Keratinocyte (primary cell): ENCODE data around the gene GBX2. TPM values are rescaled to one million over a fixed set of nuclear protein-coding genes. Genes with fewer than 3 reads are reported as not detected.

Experiments
- DNase-seq: peaks from one replicate; pipeline ENCODE4 v3.0.0-alpha.2; 2011; ENCODE audit warnings: low read depth, missing footprints, low spot score
- FAIRE-seq: peaks from 2 replicates; lab custom pipeline; 2011; peaks lifted over from hg19 to GRCh38; lab: Jason Lieb, UNC
- H2AFZ ChIP-seq: 2 replicates; pipeline ENCODE4 v1.6.0; 2012; ENCODE audit warnings: low read length, control low read depth, inconsistent platforms; ENCODE audit not compliant: control insufficient read depth
- H3K27ac ChIP-seq: 2 replicates; pipeline ENCODE4 v1.5.1; 2011; ENCODE audit warnings: low read length; ENCODE audit not compliant: control insufficient read depth, insufficient read depth
- H3K27me3 ChIP-seq: 3 replicates; pipeline ENCODE4 v1.6.0; 2011; ENCODE audit warnings: low read length; ENCODE audit not compliant: control insufficient read depth, insufficient read depth; ENCODE audit errors: extremely low read depth
- H3K36me3 ChIP-seq, 2 experiments: 2 replicates in 1 of 2; 3 replicates in 1 of 2; pipeline ENCODE4 v1.5.1; 2011; ENCODE audit warnings: low read length in 2 of 2, mild to moderate bottlenecking in 1 of 2; ENCODE audit not compliant: control insufficient read depth in 2 of 2, insufficient read depth in 2 of 2; ENCODE audit errors: extremely low read depth in 1 of 2
- H3K4me1 ChIP-seq: 3 replicates; pipeline ENCODE4 v1.5.1; 2011; ENCODE audit warnings: low read length; ENCODE audit not compliant: control insufficient read depth, insufficient read depth; ENCODE audit errors: extremely low read depth
- H3K4me2 ChIP-seq: 3 replicates; pipeline ENCODE4 v1.6.0; 2011; ENCODE audit warnings: low read depth, low read length; ENCODE audit not compliant: control insufficient read depth, insufficient read depth; ENCODE audit errors: extremely low read depth
- H3K4me3 ChIP-seq, 3 experiments: fragments of 200-600 bp in 1 of 3; sonication (generic) in 1 of 3; 2 replicates in 2 of 3; 3 replicates in 1 of 3; pipeline ENCODE4 v1.5.1; 2011 to 2016; ENCODE audit warnings: low read length in 3 of 3, mild to moderate bottlenecking in 3 of 3, control low read depth in 2 of 3, inconsistent platforms in 1 of 3, low read depth in 1 of 3, mixed read lengths in 1 of 3, mixed run types in 1 of 3, moderate library complexity in 1 of 3; ENCODE audit not compliant: control insufficient read depth in 2 of 3, insufficient read depth in 2 of 3; ENCODE audit errors: extremely low read depth in 1 of 3
- H3K79me2 ChIP-seq: 2 replicates; pipeline ENCODE4 v1.6.0; 2012; ENCODE audit warnings: low read length; ENCODE audit not compliant: control insufficient read depth, insufficient read depth
- H3K9ac ChIP-seq: 3 replicates; pipeline ENCODE4 v1.6.0; 2011; ENCODE audit warnings: low read length; ENCODE audit not compliant: control insufficient read depth, insufficient read depth; ENCODE audit errors: extremely low read depth
- H3K9me1 ChIP-seq: 3 replicates; pipeline ENCODE4 v1.6.0; 2011; ENCODE audit warnings: low read length; ENCODE audit not compliant: control insufficient read depth, insufficient read depth; ENCODE audit errors: extremely low read depth
- H3K9me3 ChIP-seq: 2 replicates; pipeline ENCODE4 v1.5.1; 2012; ENCODE audit warnings: low read depth, low read length; ENCODE audit not compliant: control insufficient read depth
- H4K20me1 ChIP-seq: 3 replicates; pipeline ENCODE4 v1.6.0; 2011; ENCODE audit warnings: low read length; ENCODE audit not compliant: control insufficient read depth, insufficient read depth; ENCODE audit errors: extremely low read depth
- EZH2 ChIP-seq: IDR thresholded peaks from one replicate; pipeline ENCODE4 v1.6.1; 2012; ENCODE audit warnings: inconsistent platforms, mild to moderate bottlenecking, low read length, moderate library complexity
- dilution Hi-C: fragments of 300-500 bp; cut with MboI; formaldehyde crosslinking; loops from one replicate; pipeline ENCODE4 v1.7.0; 2020; ENCODE audit warnings: low sequenced_read_pairs; ENCODE audit not compliant: extremely low pct_ligation_motif_present
- polyA plus RNA-seq, 5 experiments: library from polyadenylated mRNA; depleted of rRNA in 3 of 5; stranded (reverse) in 3 of 5; stranded (forward) in 1 of 5; unstranded in 1 of 5; fragments of >200 nt; gene quantifications; 1 replicate in 1 of 5; 2 replicates in 3 of 5; 3 replicates in 1 of 5; pipeline versions ENCODE4 v1.2.1 to v1.2.3, GENCODE V29; 2011 to 2012; ENCODE audit warnings: missing spikeins in 2 of 5, low read depth in 1 of 5, low replicate concordance in 1 of 5
- TF ChIP-seq, protein P1 (sequence below), 3 experiments: IDR thresholded peaks in 1 of 3; conservative IDR thresholded peaks in 1 of 3; optimal IDR thresholded peaks in 1 of 3; 2 replicates in 2 of 3; 3 replicates in 1 of 3; pipeline versions ENCODE3 to v1.5.1; 2011; ENCODE audit warnings: low read length in 3 of 3, mild to moderate bottlenecking in 3 of 3, moderate library complexity in 2 of 3, control low read depth in 1 of 3, inconsistent platforms in 1 of 3; ENCODE audit not compliant: insufficient read depth in 2 of 3; ENCODE audit errors: extremely low read depth in 1 of 3

GBX2 gene
- polyA plus RNA-seq, 1 donor (not counting 4 experiments of a cell fraction or from before 2014, with no cell fraction given) = 0.17 TPM

- no peak overlapping the region for H3K4me3 ChIP-seq
- H3K9ac ChIP-seq = no peak overlapping the region
- H3K79me2 ChIP-seq = no peaks in the 10 kb centered on the region
- no peak overlapping the region for H3K27ac ChIP-seq
- no peak for FAIRE-seq
- TF ChIP-seq EZH2 = no peak
- TF ChIP-seq, protein P1, sequence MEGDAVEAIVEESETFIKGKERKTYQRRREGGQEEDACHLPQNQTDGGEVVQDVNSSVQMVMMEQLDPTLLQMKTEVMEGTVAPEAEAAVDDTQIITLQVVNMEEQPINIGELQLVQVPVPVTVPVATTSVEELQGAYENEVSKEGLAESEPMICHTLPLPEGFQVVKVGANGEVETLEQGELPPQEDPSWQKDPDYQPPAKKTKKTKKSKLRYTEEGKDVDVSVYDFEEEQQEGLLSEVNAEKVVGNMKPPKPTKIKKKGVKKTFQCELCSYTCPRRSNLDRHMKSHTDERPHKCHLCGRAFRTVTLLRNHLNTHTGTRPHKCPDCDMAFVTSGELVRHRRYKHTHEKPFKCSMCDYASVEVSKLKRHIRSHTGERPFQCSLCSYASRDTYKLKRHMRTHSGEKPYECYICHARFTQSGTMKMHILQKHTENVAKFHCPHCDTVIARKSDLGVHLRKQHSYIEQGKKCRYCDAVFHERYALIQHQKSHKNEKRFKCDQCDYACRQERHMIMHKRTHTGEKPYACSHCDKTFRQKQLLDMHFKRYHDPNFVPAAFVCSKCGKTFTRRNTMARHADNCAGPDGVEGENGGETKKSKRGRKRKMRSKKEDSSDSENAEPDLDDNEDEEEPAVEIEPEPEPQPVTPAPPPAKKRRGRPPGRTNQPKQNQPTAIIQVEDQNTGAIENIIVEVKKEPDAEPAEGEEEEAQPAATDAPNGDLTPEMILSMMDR (optimal IDR thresholded peaks at IDR 0.05 in 1 of 3, IDR thresholded peaks at IDR 0.05 in 1 of 3, conservative IDR thresholded peaks at IDR 0.05 in 1 of 3; ENCODE audit: extremely low read depth in 1 of 3, insufficient read depth in 2 of 3, low read length in 3 of 3) = no peak
- H3K4me1 ChIP-seq = no peaks in the 10 kb centered on the region
- DNase-seq = no peak
- no peaks in the 10 kb centered on the region for H4K20me1 ChIP-seq
- H3K36me3 ChIP-seq = no peaks in the 10 kb centered on the region
- dilution Hi-C loops = no loop called here
- no peaks in the 10 kb centered on the region for H3K27me3 ChIP-seq
- no peak overlapping the region for H3K4me2 ChIP-seq
- H3K9me3 ChIP-seq = no peaks in the 10 kb centered on the region
- no peaks in the 10 kb centered on the region for H3K9me1 ChIP-seq
- no peak overlapping the region for H2AFZ ChIP-seq
Observed at GRCh38 chr2:236195726-236196125, 27.5 kb upstream of the GBX2 start.

DNA sequence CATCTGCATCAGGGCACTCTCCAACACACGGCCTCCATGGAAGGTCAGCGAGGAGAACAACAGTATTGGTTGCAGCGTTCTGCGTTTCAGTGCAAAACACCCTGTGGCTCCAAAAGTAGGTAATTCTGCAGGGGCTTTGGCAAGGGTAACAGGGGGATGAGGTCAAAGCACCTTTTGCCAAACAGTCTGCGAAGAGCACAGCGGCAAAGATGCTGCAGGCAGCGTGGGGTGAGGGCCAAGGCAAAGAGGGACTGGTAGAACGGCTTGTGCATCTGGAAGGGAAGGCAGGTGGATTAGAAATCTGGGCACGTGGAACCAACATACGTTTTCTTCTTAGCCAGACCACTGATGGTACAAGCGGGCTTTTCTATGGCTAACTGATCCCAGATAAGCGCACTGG, 26.6 kb upstream of the GBX2 start:
- FAIRE-seq (no peak), DNase-seq (no peak)
- Histone ChIP-seq H3K27ac (no peak overlapping the region), H3K4me2 (no peak overlapping the region), H3K36me3 (no peaks in the 10 kb centered on the region), H3K9me1 (no peaks in the 10 kb centered on the region), H3K4me1 (no peaks in the 10 kb centered on the region), H3K4me3 (no peak overlapping the region), H3K9me3 (no peaks in the 10 kb centered on the region), H3K79me2 (no peaks in the 10 kb centered on the region), H4K20me1 (no peaks in the 10 kb centered on the region), H3K27me3 (no peaks in the 10 kb centered on the region), H3K9ac (no peak overlapping the region), H2AFZ (no peak overlapping the region)
- TF ChIP-seq, protein P1 (optimal IDR thresholded peaks at IDR 0.05 in 1 of 3, IDR thresholded peaks at IDR 0.05 in 1 of 3, conservative IDR thresholded peaks at IDR 0.05 in 1 of 3; ENCODE audit: extremely low read depth in 1 of 3, insufficient read depth in 2 of 3, low read length in 3 of 3) = no peak
- dilution Hi-C loops = no loop called here
